Kidney (tissue), 14 donors: ENCODE measurements around the gene CHD6. TPM values are rescaled to one million over a fixed set of nuclear protein-coding genes. Genes with fewer than 3 reads are reported as not detected.
A peak's percentile ranks its signal among the peaks of the same experiment; 100 is the strongest.

Experiments
- DNase-seq, 5 donors: peaks; one replicate each; pipeline ENCODE4 v3.0.0-alpha.2; 2013 to 2020
- FAIRE-seq: peaks from 2 replicates; lab custom pipeline; 2012; peaks lifted over from hg19 to GRCh38; lab: Jason Lieb, UNC
- H3K27ac ChIP-seq, 2 donors: one replicate each; pipeline ENCODE4 v1.7.0; 2013; ENCODE audit warnings: low read depth in 2 of 2, low read length in 2 of 2, inconsistent platforms in 1 of 2
- H3K27me3 ChIP-seq: one replicate; pipeline ENCODE4 v1.7.1; 2013; ENCODE audit warnings: low read length, inconsistent platforms; ENCODE audit not compliant: control insufficient read depth, insufficient read depth
- H3K36me3 ChIP-seq, 3 donors: one replicate each; pipeline versions ENCODE4 v1.7.0 to v1.7.1; 2013; ENCODE audit warnings: low read length in 3 of 3, control low read depth in 1 of 3, inconsistent platforms in 1 of 3; ENCODE audit not compliant: insufficient read depth in 3 of 3, control insufficient read depth in 2 of 3
- H3K4me1 ChIP-seq, 3 donors: one replicate each; pipeline versions ENCODE4 v1.7.0 to v1.7.1; 2013; ENCODE audit warnings: low read length in 3 of 3, inconsistent platforms in 1 of 3, low read depth in 1 of 3; ENCODE audit not compliant: control insufficient read depth in 2 of 3, insufficient read depth in 2 of 3
- H3K4me3 ChIP-seq, 3 donors: one replicate each; pipeline versions ENCODE4 v1.7.0 to v1.8.1; 2013; ENCODE audit warnings: low read length in 3 of 3, control low read depth in 1 of 3, inconsistent platforms in 1 of 3
- H3K9ac ChIP-seq, 3 donors: one replicate each; pipeline versions ENCODE4 v1.7.0 to v1.7.1; 2013; ENCODE audit warnings: low read length in 3 of 3, control low read depth in 1 of 3, inconsistent platforms in 1 of 3
- H3K9me3 ChIP-seq, 3 donors: one replicate each; pipeline versions ENCODE4 v1.7.0 to v1.7.1; 2013; ENCODE audit warnings: low read length in 3 of 3, control low read depth in 1 of 3, inconsistent platforms in 1 of 3; ENCODE audit not compliant: control insufficient read depth in 2 of 3, insufficient read depth in 1 of 3
- intact Hi-C: fragments of 100-400 bp; cut with DNase I; formaldehyde crosslinking; loops from one replicate; pipeline ENCODE4 v1.11.1; 2022
- polyA plus RNA-seq: library from polyadenylated mRNA; stranded (reverse); fragments of 350-450 nt; fragmentation: Illumina TruSeq; extraction: RNeasy Lipid Tissue Mini Kit (QIAGEN cat#74804); gene quantifications from one replicate; pipeline ENCODE4 v1.2.3, GENCODE V29; 2014; ENCODE audit warnings: low read depth, low replicate concordance; ENCODE audit not compliant: insufficient read depth
- total RNA-seq: library from RNA; stranded (reverse); fragmentation: NEBNext Ultra II Directional; extraction: Animal tissue kit (Norgen Biotek cat#: 25700); gene quantifications from one replicate; pipeline ENCODE4 v1.2.1, GENCODE V29; 2021
- TF ChIP-seq, protein P1 (sequence below): IDR thresholded peaks from 3 replicates; pipeline ENCODE4 v1.5.1; 2012; ENCODE audit warnings: mild to moderate bottlenecking, moderate library complexity, borderline replicate concordance; ENCODE audit not compliant: insufficient read depth; ENCODE audit errors: extremely low read depth
- donor health status: control.
- donor health status: control.
- donor health status: control.
- donor health status: control.
- donor health status: control.
- donor health status: DM: yes; HTN: yes; CAD: no.
- donor health status: Normal renal cell carcinoma (clear cell type).

The CHD6 gene
- total and polyA plus RNA-seq, 2 donors from 2014 or later: 4.5 to 53.5 TPM

DNA sequence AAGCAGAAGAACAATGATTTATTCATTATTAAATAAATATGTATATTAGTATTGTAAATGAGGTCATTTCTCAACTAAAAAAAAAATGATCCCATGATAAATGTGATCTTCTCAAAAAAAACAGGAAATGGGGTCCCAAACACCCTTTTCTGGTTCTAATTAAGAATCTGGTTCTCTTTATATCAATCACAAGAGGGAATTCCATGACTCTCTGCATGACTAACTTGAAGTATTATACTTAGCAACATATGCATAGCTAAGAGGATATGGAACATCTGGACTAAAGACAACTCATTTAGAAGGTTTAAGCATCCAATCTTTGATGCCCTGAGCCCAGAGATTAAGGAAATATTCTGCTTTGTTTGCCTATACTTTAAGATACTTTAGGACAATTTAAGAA lies 161.8 kb downstream of the CHD6 start:
- FAIRE-seq (no peak), DNase-seq (peak in 2 of 5 donors; percentile 8 to 27)
- Histone ChIP-seq H3K4me1 (no peaks in the 10 kb centered on the region), H3K36me3 (peaks cover 11 to 52% (median 27%) of the 10 kb centered on the region in 3 donors), H3K4me3 (no peak overlapping the region), H3K9ac (no peak overlapping the region), H3K27ac (no peak overlapping the region), H3K27me3 (no peaks in the 10 kb centered on the region), H3K9me3 (no peaks in the 10 kb centered on the region)
- TF ChIP-seq, protein P1, sequence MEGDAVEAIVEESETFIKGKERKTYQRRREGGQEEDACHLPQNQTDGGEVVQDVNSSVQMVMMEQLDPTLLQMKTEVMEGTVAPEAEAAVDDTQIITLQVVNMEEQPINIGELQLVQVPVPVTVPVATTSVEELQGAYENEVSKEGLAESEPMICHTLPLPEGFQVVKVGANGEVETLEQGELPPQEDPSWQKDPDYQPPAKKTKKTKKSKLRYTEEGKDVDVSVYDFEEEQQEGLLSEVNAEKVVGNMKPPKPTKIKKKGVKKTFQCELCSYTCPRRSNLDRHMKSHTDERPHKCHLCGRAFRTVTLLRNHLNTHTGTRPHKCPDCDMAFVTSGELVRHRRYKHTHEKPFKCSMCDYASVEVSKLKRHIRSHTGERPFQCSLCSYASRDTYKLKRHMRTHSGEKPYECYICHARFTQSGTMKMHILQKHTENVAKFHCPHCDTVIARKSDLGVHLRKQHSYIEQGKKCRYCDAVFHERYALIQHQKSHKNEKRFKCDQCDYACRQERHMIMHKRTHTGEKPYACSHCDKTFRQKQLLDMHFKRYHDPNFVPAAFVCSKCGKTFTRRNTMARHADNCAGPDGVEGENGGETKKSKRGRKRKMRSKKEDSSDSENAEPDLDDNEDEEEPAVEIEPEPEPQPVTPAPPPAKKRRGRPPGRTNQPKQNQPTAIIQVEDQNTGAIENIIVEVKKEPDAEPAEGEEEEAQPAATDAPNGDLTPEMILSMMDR: no peak
- intact Hi-C loops: no loop called here

GRCh38 chr20:41454250-41454649 lies 163.9 kb downstream of the CHD6 start:
- DNase-seq (peak in 1 of 5 donors; percentile 8), FAIRE-seq (no peak)
- H3K4me1 ChIP-seq: no peaks in the 10 kb centered on the region
- no peak overlapping the region for H3K27ac ChIP-seq
- no peaks in the 10 kb centered on the region for H3K27me3 ChIP-seq
- TF ChIP-seq, protein P1: no peak
- intact Hi-C loops: no loop called here
- H3K9ac ChIP-seq: no peak overlapping the region
- H3K4me3 ChIP-seq: no peak overlapping the region
- H3K9me3 ChIP-seq: no peaks in the 10 kb centered on the region
- H3K36me3 ChIP-seq: peaks cover 13 to 65% (median 36%) of the 10 kb centered on the region in 3 donors

DNA sequence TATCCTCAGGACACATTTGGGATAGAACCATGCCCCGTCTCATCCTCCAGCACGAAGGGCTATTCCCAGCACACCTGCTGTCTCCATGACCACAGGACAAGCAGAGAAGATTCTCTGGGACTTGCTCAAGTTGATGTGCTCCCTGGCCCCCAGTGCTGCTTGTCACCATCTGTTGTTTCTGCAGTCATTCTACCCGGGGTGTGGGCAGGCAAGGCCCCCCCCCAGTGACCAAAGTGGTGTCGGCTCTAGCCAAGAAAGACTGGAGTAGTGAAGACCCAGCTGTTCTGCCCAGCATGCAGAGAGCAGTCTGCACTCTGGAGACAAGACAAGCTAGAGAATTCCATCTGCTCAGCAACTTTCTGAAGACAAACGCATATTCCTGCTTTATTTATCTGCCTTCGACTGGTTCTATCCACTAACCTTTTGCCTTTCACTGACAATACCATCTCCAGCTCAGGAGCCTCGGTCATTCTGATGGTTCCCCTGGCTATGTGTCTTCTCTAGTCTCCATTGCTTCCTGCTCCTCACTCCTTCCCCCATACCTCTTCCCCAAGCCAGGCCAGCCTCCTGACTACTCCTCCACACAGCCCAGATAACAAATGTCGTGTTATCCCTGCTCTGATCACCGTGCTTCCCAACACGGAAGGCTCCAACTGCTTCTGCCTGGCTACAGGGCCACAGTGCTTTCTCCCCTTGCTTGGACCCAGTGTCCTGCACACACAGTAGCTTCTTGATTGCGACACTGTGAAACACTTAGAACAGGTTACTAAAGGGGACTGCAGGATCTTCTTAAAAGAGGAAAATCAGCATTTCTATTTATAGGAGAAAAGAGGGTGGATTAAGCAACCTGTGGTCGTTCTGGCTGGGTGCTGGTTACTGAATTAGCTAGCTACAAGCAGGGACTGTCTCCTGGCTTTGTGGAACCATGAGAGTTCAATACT lies 164.9 kb downstream of the CHD6 start:
- H3K36me3 ChIP-seq: peaks cover 13 to 68% (median 39%) of the 10 kb centered on the region in 3 donors
- no peak for DNase-seq
- H3K4me1 ChIP-seq: no peaks in the 10 kb centered on the region
- H3K4me3 ChIP-seq: no peak overlapping the region
- no peaks in the 10 kb centered on the region for H3K27me3 ChIP-seq
- TF ChIP-seq, protein P1: no peak
- H3K9me3 ChIP-seq: no peaks in the 10 kb centered on the region
- no peak for FAIRE-seq
- H3K9ac ChIP-seq: no peak overlapping the region
- intact Hi-C loops: no loop called here
- no peak overlapping the region for H3K27ac ChIP-seq
